ENCODE measurements around the gene TRIM8. TPM values are rescaled to one million over a fixed set of nuclear protein-coding genes. Genes with fewer than 3 reads are reported as not detected.
A peak's percentile ranks its signal among the peaks of the same experiment; 100 is the strongest.

TRIM8 gene
- 10 to 100 TPM; 65.5 to 89.9 (median 71.3) TPM for total RNA-seq
- long read RNA-seq, donor 1, full-length matches to known transcripts = 109 of 146 reads
- long read RNA-seq, donor 1, partial matches to known transcripts = 1 of 146 reads
- long read RNA-seq, donor 1, other reads (novel, unspliced or antisense) = 36 of 146 reads
- long read RNA-seq, donor 2, full-length matches to known transcripts = 2 of 6 reads
- long read RNA-seq, donor 2, partial matches to known transcripts = 0 of 6 reads
- long read RNA-seq, donor 2, other reads (novel, unspliced or antisense) = 4 of 6 reads

GRCh38 chr10:102644066-102644645 is at the start of gene TRIM8:
Gene TRIM8, plus strand, starts transcription at chr10:102644479. Its CDS starts 139 bp downstream, at chr10:102644618.
- TF ChIP-seq, protein P1, sequence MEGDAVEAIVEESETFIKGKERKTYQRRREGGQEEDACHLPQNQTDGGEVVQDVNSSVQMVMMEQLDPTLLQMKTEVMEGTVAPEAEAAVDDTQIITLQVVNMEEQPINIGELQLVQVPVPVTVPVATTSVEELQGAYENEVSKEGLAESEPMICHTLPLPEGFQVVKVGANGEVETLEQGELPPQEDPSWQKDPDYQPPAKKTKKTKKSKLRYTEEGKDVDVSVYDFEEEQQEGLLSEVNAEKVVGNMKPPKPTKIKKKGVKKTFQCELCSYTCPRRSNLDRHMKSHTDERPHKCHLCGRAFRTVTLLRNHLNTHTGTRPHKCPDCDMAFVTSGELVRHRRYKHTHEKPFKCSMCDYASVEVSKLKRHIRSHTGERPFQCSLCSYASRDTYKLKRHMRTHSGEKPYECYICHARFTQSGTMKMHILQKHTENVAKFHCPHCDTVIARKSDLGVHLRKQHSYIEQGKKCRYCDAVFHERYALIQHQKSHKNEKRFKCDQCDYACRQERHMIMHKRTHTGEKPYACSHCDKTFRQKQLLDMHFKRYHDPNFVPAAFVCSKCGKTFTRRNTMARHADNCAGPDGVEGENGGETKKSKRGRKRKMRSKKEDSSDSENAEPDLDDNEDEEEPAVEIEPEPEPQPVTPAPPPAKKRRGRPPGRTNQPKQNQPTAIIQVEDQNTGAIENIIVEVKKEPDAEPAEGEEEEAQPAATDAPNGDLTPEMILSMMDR (IDR thresholded peaks at IDR 0.05) = no peak
- H3K4me3 ChIP-seq = peak within 1 kb of the TSS; percentile 77
- H3K9me3 ChIP-seq = no peaks in the 10 kb centered on the region
- H3K36me3 ChIP-seq (ENCODE audit: low read depth) = peaks cover 3% of the 10 kb centered on the region
- intact Hi-C loops (cut with DNase I, micrococcal nuclease) = no loop called here
- H3K4me1 ChIP-seq (ENCODE audit: low read depth) = peaks cover 29% of the 10 kb centered on the region
- DNase-seq = peak in 2 of 3 donors; percentile 68 to 82
- peak; percentile 24 for ATAC-seq

DNA sequence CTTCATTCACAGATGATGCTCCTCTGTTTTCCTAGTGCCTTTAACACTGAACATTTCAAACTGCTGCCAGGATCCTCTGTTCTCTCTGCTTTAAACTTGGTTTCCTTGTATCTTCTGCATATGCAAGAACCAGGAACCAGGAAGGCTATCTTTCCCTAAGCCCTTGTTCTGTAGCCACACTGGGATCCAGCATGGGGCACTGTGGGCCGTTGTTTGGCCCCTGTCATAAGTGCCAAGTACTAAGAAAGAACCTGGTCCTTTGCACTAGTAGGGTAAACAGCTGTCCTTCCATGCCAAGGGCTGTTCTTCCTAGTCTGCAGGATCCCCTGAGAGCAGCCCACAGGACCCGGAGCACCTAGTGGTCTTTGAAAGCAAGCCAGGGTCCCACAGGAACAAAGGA is 49.0 kb upstream of the TRIM8 start:
- ATAC-seq (no peak), DNase-seq (no peak)
- Histone ChIP-seq H3K36me3 (ENCODE audit: low read depth) (peaks cover 3% of the 10 kb centered on the region), H3K4me1 (ENCODE audit: low read depth) (peaks cover 4% of the 10 kb centered on the region), H3K4me3 (no peak overlapping the region), H3K9me3 (no peaks in the 10 kb centered on the region)
- TF ChIP-seq, protein P1 (IDR thresholded peaks at IDR 0.05) = no peak
- intact Hi-C loops (cut with DNase I, micrococcal nuclease) = no loop called here

DNA sequence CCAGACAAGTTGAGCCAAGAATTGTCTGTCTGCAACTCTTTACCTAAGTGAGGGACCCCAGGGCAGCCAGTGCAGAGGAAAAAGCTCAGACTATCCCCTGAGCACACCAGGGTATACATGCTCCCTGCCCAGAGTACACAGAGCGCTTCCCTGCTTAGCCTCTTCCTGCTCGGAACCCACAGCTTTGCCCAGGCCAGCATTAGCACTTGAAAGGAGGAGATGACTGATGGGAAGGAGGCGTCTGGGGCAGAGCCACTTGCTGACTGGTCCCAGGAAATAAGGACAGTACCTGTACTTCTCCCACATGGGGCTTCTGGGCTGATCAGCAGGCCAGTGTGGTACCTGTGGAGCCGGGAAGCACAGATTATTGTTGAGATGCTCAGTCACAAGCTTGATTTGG is 48.4 kb upstream of the TRIM8 start:
- intact Hi-C loops (cut with DNase I, micrococcal nuclease) = no loop called here
- Histone ChIP-seq H3K9me3 (no peaks in the 10 kb centered on the region), H3K36me3 (ENCODE audit: low read depth) (peaks cover 3% of the 10 kb centered on the region), H3K4me3 (no peak overlapping the region), H3K4me1 (ENCODE audit: low read depth) (peaks cover 4% of the 10 kb centered on the region)
- DNase-seq (no peak), ATAC-seq (no peak)
- TF ChIP-seq, protein P1 (IDR thresholded peaks at IDR 0.05) = no peak

- H3K4me3 ChIP-seq = no peak overlapping the region
- H3K4me1 ChIP-seq (ENCODE audit: low read depth) = peaks cover 4% of the 10 kb centered on the region
- ATAC-seq (peak; percentile 91), DNase-seq (peak in 2 of 3 donors; percentile 55 to 74)
- peaks cover 3% of the 10 kb centered on the region for H3K36me3 ChIP-seq (ENCODE audit: low read depth)
- no peaks in the 10 kb centered on the region for H3K9me3 ChIP-seq
- intact Hi-C loops (cut with DNase I, micrococcal nuclease) = no loop called here
- TF ChIP-seq, protein P1 (IDR thresholded peaks at IDR 0.05) = peak; percentile 84
Observed at GRCh38 chr10:102596506-102596971, 47.7 kb upstream of the TRIM8 start.

DNA sequence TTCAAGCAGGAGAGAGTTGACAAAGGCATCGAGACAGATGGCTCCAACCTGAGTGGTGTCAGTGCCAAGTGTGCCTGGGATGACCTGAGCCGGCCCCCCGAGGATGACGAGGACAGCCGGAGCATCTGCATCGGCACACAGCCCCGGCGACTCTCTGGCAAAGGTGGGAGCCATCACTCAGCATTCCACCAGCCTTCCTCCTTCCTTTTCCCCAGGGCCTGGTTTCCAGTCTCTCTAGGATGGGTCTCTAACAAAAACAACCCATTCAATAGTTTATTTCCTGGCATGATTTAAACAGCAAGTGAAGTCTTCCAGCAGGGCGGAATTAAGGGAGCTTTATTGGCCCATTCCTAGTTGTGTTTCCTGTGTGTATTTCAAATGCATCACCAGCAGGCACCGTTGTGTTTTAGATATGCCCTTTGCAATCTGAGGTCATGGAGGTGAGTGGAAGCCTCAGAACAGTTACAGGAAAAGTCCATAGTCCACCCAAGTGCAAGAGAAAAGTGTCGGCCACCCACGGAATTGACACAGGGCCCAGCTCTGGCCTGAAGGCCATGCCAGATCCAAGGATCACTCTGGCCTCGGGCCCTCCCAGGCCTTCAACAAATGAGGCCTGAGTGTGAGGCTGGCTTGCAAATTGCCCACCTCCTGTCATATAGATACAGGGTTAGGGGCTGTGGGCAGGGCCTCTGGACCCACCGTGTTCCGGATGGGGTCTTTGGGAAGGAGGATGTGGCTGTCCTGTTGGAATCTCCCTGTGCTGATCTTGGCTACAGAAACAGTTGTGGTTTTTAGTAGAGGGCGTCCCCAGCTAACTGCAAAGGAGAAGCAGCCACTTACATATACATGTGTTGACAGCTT is 46.9 kb upstream of the TRIM8 start:
- DNase-seq (no peak), ATAC-seq (no peak)
- peaks cover 3% of the 10 kb centered on the region for H3K36me3 ChIP-seq (ENCODE audit: low read depth)
- TF ChIP-seq, protein P1 (IDR thresholded peaks at IDR 0.05) = no peak
- H3K4me1 ChIP-seq (ENCODE audit: low read depth) = peaks cover 4% of the 10 kb centered on the region
- intact Hi-C loops (cut with DNase I, micrococcal nuclease) = no loop called here
- no peaks in the 10 kb centered on the region for H3K9me3 ChIP-seq
- no peak overlapping the region for H3K4me3 ChIP-seq

Data from mucosa of descending colon (tissue), 3 donors.